Measurements from ENCODE around the gene FREM2.

DNA sequence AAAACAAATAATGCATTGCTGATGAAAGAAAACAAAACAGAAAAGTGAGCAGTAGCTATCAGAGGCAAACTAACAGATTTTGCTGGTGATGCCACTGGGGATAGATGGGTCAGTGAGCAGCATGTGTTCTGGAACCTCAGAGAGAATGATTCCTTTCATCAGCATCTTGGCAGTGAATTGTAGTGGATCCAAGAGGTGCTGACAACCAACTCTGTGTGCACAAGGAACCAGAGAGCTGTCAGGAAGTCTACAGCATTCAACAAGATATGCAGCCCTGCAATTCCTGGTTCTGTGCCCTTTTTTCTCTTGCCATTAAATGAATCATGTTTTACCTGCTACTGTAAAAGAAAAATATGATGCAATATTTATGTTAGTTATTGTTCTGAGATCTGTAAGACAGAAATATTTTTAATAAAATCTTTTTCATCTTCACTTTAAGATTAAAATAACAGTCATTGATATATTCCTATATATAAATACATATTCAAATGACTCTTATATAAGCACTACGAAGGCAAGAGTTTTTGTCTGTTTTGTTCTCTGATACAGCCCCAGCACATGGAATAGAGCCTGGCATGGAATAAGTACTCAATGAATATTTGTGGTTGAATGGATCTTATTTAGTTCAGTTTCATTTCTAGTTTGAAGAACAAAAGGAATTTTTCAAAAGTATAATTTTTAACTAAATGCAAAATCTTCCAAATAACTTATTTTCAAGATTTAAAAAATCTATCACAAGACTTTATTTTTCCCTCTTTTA lies 80.8 kb downstream of the FREM2 start:
- TF ChIP-seq, protein P1, sequence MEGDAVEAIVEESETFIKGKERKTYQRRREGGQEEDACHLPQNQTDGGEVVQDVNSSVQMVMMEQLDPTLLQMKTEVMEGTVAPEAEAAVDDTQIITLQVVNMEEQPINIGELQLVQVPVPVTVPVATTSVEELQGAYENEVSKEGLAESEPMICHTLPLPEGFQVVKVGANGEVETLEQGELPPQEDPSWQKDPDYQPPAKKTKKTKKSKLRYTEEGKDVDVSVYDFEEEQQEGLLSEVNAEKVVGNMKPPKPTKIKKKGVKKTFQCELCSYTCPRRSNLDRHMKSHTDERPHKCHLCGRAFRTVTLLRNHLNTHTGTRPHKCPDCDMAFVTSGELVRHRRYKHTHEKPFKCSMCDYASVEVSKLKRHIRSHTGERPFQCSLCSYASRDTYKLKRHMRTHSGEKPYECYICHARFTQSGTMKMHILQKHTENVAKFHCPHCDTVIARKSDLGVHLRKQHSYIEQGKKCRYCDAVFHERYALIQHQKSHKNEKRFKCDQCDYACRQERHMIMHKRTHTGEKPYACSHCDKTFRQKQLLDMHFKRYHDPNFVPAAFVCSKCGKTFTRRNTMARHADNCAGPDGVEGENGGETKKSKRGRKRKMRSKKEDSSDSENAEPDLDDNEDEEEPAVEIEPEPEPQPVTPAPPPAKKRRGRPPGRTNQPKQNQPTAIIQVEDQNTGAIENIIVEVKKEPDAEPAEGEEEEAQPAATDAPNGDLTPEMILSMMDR (IDR thresholded peaks at IDR 0.05), result no peak
- TF ChIP-seq POLR2A (IDR thresholded peaks at IDR 0.05), result no peak
